Measurements from ENCODE around the gene MAP7.

The MAP7 gene

DNA sequence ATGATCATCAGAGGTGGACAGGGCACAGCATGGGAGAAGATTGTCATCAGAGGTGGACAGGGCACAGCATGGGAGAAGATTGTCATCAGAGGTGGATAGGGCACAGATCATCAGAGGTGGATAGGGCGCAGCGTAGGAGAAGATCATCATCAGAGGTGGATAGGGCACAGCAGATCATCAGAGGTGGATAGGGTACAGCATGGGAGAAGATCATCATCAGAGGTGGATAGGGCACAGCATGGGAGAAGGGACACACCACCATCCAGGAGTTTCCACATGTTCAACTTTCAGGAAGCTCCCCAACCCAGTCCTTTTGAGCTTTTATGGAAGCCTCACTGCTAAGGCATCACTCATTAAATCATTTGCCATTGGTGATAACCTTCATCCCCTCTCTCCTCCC lies 104.1 kb downstream of the MAP7 start:
- TF ChIP-seq, protein P1, sequence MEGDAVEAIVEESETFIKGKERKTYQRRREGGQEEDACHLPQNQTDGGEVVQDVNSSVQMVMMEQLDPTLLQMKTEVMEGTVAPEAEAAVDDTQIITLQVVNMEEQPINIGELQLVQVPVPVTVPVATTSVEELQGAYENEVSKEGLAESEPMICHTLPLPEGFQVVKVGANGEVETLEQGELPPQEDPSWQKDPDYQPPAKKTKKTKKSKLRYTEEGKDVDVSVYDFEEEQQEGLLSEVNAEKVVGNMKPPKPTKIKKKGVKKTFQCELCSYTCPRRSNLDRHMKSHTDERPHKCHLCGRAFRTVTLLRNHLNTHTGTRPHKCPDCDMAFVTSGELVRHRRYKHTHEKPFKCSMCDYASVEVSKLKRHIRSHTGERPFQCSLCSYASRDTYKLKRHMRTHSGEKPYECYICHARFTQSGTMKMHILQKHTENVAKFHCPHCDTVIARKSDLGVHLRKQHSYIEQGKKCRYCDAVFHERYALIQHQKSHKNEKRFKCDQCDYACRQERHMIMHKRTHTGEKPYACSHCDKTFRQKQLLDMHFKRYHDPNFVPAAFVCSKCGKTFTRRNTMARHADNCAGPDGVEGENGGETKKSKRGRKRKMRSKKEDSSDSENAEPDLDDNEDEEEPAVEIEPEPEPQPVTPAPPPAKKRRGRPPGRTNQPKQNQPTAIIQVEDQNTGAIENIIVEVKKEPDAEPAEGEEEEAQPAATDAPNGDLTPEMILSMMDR (IDR thresholded peaks at IDR 0.05) = no peak

DNA sequence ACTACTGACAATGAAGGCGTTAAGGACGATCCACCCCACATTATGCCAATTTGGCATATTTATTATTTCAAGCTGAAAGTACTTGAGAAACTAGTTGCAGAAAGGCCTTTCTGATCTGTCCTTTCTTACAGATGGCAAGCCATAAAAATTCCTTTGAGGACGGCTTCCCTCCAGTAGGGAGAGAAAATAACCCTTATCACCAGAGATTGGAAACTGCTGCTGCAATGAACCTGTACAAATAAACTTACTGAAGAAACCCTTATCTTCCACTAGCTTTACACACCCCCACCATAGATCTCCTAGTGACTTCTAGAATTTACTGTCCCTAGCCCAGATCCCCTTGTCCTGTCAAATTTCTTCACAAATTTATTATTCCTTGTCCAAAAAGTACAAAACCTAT lies 105.2 kb downstream of the MAP7 start:
- TF ChIP-seq, protein P1 (IDR thresholded peaks at IDR 0.05) = no peak

DNA sequence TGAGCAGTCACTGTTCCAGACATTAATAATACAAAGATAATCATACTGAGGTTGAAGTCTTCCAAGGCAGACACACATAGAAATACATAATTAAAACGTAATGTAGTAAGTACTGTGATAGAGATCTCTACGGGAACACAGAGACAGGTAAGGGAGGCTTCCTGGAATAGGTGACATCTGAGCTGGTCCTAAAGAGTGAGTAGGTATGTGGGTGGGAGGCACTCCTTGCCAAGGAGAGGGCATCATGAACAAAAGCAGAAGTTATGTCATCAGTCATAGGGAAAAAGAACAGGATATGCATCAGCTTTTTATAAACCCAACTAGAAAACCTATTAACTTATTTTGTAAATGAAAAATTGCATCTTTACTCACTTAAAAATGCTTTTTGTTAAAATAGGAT lies 110.0 kb downstream of the MAP7 start:
- TF ChIP-seq, protein P1 (IDR thresholded peaks at IDR 0.05) = no peak

DNA sequence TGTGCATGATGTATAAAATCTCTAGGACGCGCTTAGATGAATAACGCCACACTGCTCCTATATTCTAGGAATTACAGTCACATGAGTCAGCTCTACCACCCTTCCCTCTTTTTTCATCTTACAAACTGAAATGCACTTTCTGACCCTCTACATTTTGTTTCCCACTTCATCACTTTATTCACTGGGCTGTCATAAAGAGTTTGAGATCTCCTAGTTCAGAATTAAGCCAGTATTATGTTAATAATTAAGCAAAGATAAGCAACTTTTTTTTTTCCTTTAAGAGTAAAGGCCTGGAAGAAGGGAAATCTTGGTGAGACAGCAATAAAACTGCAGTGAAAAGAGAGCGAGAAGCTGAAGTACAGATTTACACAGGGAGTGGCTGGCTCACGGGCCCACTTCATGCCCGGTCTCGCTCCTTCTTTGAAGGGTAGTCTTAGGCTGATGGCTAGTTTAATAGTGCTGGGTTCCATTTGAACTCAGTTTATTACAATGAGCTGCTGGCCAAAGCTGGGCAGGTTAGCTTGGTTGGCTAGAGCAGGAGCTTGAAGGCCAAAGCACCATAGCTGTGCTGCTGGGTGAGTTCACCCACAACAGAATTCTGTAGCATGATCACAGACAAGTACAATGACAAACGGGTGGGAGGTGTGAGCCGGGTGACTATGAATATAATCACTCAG lies 110.6 kb downstream of the MAP7 start:
- TF ChIP-seq, protein P1 (IDR thresholded peaks at IDR 0.05) = no peak

DNA sequence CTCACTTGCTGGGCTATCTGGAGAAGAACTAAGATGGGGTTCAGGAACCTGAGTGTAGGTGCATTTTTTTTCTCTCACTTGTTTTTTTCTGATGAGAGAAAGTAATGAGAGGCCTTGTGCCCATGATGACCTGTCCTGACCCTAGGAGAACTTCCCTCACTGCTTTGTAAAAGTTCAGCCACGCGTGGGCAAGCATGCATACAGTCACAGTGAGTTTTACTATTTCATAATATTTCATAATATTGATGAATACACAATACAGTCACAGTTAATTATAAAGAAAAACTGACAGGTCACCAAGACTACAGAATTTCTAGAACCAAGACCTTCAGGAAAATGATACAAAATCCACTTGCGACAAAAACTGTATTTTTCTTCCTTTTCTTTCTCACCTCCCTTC lies 111.8 kb downstream of the MAP7 start:
- TF ChIP-seq, protein P1 (IDR thresholded peaks at IDR 0.05) = no peak

DNA sequence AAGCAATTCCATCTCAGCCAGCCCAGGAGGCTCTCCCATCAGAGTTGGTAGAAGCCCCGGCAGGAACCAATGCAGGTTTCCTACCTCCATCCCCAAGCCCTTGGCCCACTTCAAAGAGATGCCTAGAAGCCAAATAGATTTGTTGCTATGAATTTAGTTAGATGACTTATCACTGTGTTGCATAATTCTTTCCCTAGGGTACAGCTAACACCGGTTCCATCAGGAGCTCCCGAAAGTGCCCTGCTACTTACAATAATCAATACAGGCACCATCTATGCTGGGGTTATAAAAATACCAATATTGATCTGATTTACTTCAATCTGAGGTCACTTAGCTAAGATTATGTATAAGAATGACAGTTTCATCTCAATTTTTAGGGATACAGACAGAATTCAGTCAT lies 113.0 kb downstream of the MAP7 start:
- TF ChIP-seq, protein P1 (IDR thresholded peaks at IDR 0.05) = no peak

DNA sequence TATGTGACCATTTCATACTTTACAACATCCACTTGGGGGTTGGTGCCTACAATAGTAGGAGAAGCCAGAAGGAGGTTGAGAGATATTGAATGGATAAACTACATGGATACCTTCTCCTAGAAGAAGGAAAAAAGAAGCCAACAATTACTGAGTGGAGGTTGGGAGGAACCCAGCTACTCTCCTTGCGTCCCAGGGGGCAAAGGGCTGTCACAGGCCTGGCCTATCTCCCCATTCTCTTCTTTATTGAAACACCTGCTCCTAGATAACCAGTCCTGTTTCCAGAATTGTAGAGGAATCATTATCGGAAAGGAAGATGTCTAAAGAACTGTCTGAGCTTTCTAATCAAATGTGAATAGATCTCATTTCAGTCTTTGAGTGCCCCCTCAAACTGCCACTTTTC lies 115.1 kb downstream of the MAP7 start:
- TF ChIP-seq, protein P1 (IDR thresholded peaks at IDR 0.05) = no peak

Data from LNCAP (cell line).